Thyroid gland (tissue), 4 donors: ENCODE results near the gene TTI1.

Experiments
- POLR2A ChIP-seq, 2 donors: fragments of 450-650 bp; IDR thresholded peaks; one replicate each; pipeline ENCODE4 v1.6.1; 2017; ENCODE audit warnings: antibody characterized with exemption in 2 of 2, mild to moderate bottlenecking in 2 of 2, moderate library complexity in 1 of 2
- TF ChIP-seq, protein P1 (sequence below), 6 experiments: fragments of 200-600 bp in 3 of 6; fragments of 450-650 bp in 3 of 6; sonication (generic) in 3 of 6; IDR thresholded peaks; one replicate each; pipeline ENCODE4 v1.5.1; 2016 to 2019; ENCODE audit warnings: antibody characterized with exemption in 6 of 6, mild to moderate bottlenecking in 2 of 6, inconsistent platforms in 1 of 6, moderate library complexity in 1 of 6

DNA sequence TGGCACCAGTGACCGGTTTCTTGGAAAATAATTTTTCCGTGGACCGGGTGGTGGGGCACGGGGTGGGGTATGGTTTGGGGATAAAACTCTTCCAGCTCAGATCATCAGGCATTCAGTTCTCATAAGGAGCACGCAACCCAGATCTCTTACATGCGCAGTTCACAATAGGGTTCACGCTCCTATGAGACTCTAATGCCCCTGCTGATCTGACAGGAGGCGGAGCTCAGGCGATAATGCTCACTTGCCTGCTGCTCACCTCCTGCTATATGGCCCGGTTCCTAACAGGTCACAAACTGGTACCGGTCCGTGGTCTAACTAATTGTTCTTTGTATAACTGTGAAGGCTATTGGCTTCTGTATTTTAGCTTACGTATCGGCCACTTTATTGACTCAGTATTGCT is 78.6 kb downstream of the TTI1 start:
- TF ChIP-seq, protein P1, sequence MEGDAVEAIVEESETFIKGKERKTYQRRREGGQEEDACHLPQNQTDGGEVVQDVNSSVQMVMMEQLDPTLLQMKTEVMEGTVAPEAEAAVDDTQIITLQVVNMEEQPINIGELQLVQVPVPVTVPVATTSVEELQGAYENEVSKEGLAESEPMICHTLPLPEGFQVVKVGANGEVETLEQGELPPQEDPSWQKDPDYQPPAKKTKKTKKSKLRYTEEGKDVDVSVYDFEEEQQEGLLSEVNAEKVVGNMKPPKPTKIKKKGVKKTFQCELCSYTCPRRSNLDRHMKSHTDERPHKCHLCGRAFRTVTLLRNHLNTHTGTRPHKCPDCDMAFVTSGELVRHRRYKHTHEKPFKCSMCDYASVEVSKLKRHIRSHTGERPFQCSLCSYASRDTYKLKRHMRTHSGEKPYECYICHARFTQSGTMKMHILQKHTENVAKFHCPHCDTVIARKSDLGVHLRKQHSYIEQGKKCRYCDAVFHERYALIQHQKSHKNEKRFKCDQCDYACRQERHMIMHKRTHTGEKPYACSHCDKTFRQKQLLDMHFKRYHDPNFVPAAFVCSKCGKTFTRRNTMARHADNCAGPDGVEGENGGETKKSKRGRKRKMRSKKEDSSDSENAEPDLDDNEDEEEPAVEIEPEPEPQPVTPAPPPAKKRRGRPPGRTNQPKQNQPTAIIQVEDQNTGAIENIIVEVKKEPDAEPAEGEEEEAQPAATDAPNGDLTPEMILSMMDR (IDR thresholded peaks at IDR 0.05) = no peak
- TF ChIP-seq POLR2A (IDR thresholded peaks at IDR 0.05) = no peak
